H9 (cell line): ENCODE data around the gene IL33. TPM values are rescaled to one million over a fixed set of nuclear protein-coding genes. Genes with fewer than 3 reads are reported as not detected.

Source experiments
- DNase-seq: peaks from one replicate; pipeline ENCODE4 v3.0.0-alpha.2; 2017
- H2AFZ ChIP-seq: one replicate; pipeline ENCODE4 v1.6.1; 2013; ENCODE audit warnings: mild to moderate bottlenecking, low read length, control low read depth, moderate library complexity
- H2AK5ac ChIP-seq: 2 replicates; pipeline ENCODE4 v1.6.1; 2013; ENCODE audit warnings: low read length, control low read depth, mixed read lengths; ENCODE audit not compliant: insufficient read length
- H2BK120ac ChIP-seq: one replicate; pipeline ENCODE4 v1.6.1; 2013; ENCODE audit warnings: low read depth, mild to moderate bottlenecking, low read length, control low read depth, inconsistent platforms; ENCODE audit not compliant: poor library complexity, severe bottlenecking
- H2BK12ac ChIP-seq: 2 replicates; pipeline ENCODE4 v1.6.1; 2013; ENCODE audit warnings: low read length, control low read depth, mixed read lengths, low read depth; ENCODE audit not compliant: insufficient read length
- H2BK15ac ChIP-seq: 2 replicates; pipeline ENCODE4 v1.6.1; 2013; ENCODE audit warnings: low read depth, low read length, control low read depth
- H2BK20ac ChIP-seq: one replicate; pipeline ENCODE4 v1.6.1; 2013; ENCODE audit warnings: low read depth, mild to moderate bottlenecking, low read length, control low read depth, inconsistent platforms; ENCODE audit not compliant: poor library complexity, severe bottlenecking
- H2BK5ac ChIP-seq: 2 replicates; pipeline ENCODE4 v1.6.1; 2013; ENCODE audit warnings: low read length, control low read depth, mixed read lengths; ENCODE audit not compliant: insufficient read length
- H3K14ac ChIP-seq: 2 replicates; pipeline ENCODE4 v1.6.1; 2013; ENCODE audit warnings: low read length, control low read depth; ENCODE audit not compliant: insufficient read depth
- H3K18ac ChIP-seq: 2 replicates; pipeline ENCODE4 v1.6.1; 2013; ENCODE audit warnings: low read depth, mild to moderate bottlenecking, mixed read lengths, low read length, control low read depth; ENCODE audit not compliant: insufficient read length
- H3K23ac ChIP-seq: 2 replicates; pipeline ENCODE4 v1.6.1; 2013; ENCODE audit warnings: low read length, control low read depth, mixed read lengths, low read depth; ENCODE audit not compliant: insufficient read length
- H3K23me2 ChIP-seq: 2 replicates; pipeline ENCODE4 v1.6.1; 2013; ENCODE audit warnings: low read depth, mild to moderate bottlenecking, mixed read lengths, low read length, control low read depth; ENCODE audit not compliant: insufficient read length, poor library complexity, severe bottlenecking
- H3K27ac ChIP-seq: 2 replicates; pipeline ENCODE4 v1.5.1; 2013; ENCODE audit warnings: low read length, control low read depth, mixed read lengths, low read depth; ENCODE audit not compliant: insufficient read length
- H3K27me3 ChIP-seq: 2 replicates; pipeline ENCODE4 v1.6.1; 2013; ENCODE audit warnings: low read length, control low read depth, inconsistent platforms; ENCODE audit not compliant: insufficient read depth
- H3K4ac ChIP-seq: 2 replicates; pipeline ENCODE4 v1.6.1; 2013; ENCODE audit warnings: low read depth, mild to moderate bottlenecking, control low read depth, inconsistent platforms, low read length, moderate library complexity
- H3K4me1 ChIP-seq: 2 replicates; pipeline ENCODE4 v1.6.1; 2013; ENCODE audit warnings: low read length, control low read depth, inconsistent platforms; ENCODE audit not compliant: insufficient read depth
- H3K4me2 ChIP-seq: 2 replicates; pipeline ENCODE4 v1.6.1; 2013; ENCODE audit warnings: low read length, control low read depth, mixed read lengths; ENCODE audit not compliant: insufficient read length, insufficient read depth
- H3K56ac ChIP-seq: 2 replicates; pipeline ENCODE4 v1.6.1; 2013; ENCODE audit warnings: low read depth, mild to moderate bottlenecking, mixed read lengths, low read length, control low read depth; ENCODE audit not compliant: insufficient read length
- H3K79me1 ChIP-seq: 2 replicates; pipeline ENCODE4 v1.6.1; 2013; ENCODE audit warnings: low read depth, mild to moderate bottlenecking, moderate library complexity, low read length, control low read depth, inconsistent platforms; ENCODE audit not compliant: insufficient read depth, poor library complexity, severe bottlenecking
- H3K79me2 ChIP-seq: 2 replicates; pipeline ENCODE4 v1.6.1; 2013; ENCODE audit warnings: low read length, control low read depth, inconsistent platforms; ENCODE audit not compliant: insufficient read depth
- H3K9ac ChIP-seq: 2 replicates; pipeline ENCODE4 v1.6.1; 2013; ENCODE audit warnings: low read length, control low read depth, mixed read lengths; ENCODE audit not compliant: insufficient read length; ENCODE audit errors: extremely low read depth
- H3K9me3 ChIP-seq: one replicate; pipeline ENCODE4 v1.6.1; 2013; ENCODE audit warnings: low read depth, low read length, inconsistent platforms; ENCODE audit not compliant: control insufficient read depth
- H3T11ph ChIP-seq: one replicate; pipeline ENCODE4 v1.6.1; 2013; ENCODE audit warnings: mild to moderate bottlenecking, low read length, control low read depth, inconsistent platforms
- H4K20me1 ChIP-seq: one replicate; pipeline ENCODE4 v1.6.1; 2013; ENCODE audit not compliant: control insufficient read depth, insufficient read length, insufficient read depth
- H4K5ac ChIP-seq: 2 replicates; pipeline ENCODE4 v1.6.1; 2013; ENCODE audit warnings: low read depth, mild to moderate bottlenecking, mixed read lengths, low read length, control low read depth; ENCODE audit not compliant: insufficient read length
- H4K8ac ChIP-seq: replicated peaks from 2 replicates; pipeline ENCODE4 v1.6.1; 2013; ENCODE audit warnings: low read length, control low read depth, mixed read lengths, low read depth; ENCODE audit not compliant: insufficient read length
- H4K91ac ChIP-seq: 2 replicates; pipeline ENCODE4 v1.6.1; 2013; ENCODE audit warnings: low read depth, mild to moderate bottlenecking, moderate library complexity, mixed read lengths, low read length, control low read depth; ENCODE audit not compliant: insufficient read length
- H3K27ac Mint-ChIP-seq, 3 experiments: 2 replicates in 2 of 3; 3 replicates in 1 of 3; pipeline ENCODE4 v1.8.0; 2020 to 2021; ENCODE audit warnings: mixed read lengths in 3 of 3, mild to moderate bottlenecking in 1 of 3, moderate library complexity in 1 of 3
- H3K27me3 Mint-ChIP-seq: 2 replicates; pipeline ENCODE4 v1.8.0; 2021; ENCODE audit warnings: low read depth, mild to moderate bottlenecking, moderate library complexity, mixed read lengths
- H3K36me3 Mint-ChIP-seq, 3 experiments: 2 replicates in 2 of 3; 3 replicates in 1 of 3; pipeline ENCODE4 v1.8.0; 2020 to 2021; ENCODE audit warnings: low read depth in 3 of 3, mixed read lengths in 3 of 3; ENCODE audit not compliant: insufficient read depth in 1 of 3
- H3K4me1 Mint-ChIP-seq, 2 experiments: 2 replicates each; pipeline ENCODE4 v1.8.0; 2020; ENCODE audit warnings: mixed read lengths in 2 of 2
- H3K4me3 Mint-ChIP-seq, 2 experiments: 2 replicates in 1 of 2; 3 replicates in 1 of 2; pipeline ENCODE4 v1.8.0; 2020 to 2021; ENCODE audit warnings: mild to moderate bottlenecking in 2 of 2, mixed read lengths in 2 of 2, moderate library complexity in 1 of 2
- H3K9me3 Mint-ChIP-seq, 2 experiments: 2 replicates in 1 of 2; 3 replicates in 1 of 2; pipeline ENCODE4 v1.8.0; 2020; ENCODE audit warnings: mild to moderate bottlenecking in 2 of 2, mixed read lengths in 2 of 2, moderate library complexity in 1 of 2
- WGBS: extraction: QIAGEN DNeasy Blood & Tissue Kit; methylation state at CpG from one replicate; pipeline ENCODE4 v1.1.7; 2013; ENCODE audit warnings: missing lambda C conversion rate, low lambda C conversion rate, mixed read lengths; ENCODE audit not compliant: insufficient read length; ENCODE audit errors: extremely low coverage; 5-methylcytosine and 5-hydroxymethylcytosine counted together
- total RNA-seq: library from RNA; stranded (reverse); gene quantifications from 2 replicates; pipeline ENCODE4 v1.2.1, GENCODE V29; 2021
- TF ChIP-seq, protein P1 (sequence below): fragments of 200-600 bp; sonication (generic); conservative IDR thresholded peaks from 3 replicates; pipeline ENCODE4 v1.8.0; 2021; ENCODE audit warnings: antibody characterized with exemption, mild to moderate bottlenecking

Gene IL33
- total RNA-seq, 1 experiment from 2014 or later = not detected

DNA sequence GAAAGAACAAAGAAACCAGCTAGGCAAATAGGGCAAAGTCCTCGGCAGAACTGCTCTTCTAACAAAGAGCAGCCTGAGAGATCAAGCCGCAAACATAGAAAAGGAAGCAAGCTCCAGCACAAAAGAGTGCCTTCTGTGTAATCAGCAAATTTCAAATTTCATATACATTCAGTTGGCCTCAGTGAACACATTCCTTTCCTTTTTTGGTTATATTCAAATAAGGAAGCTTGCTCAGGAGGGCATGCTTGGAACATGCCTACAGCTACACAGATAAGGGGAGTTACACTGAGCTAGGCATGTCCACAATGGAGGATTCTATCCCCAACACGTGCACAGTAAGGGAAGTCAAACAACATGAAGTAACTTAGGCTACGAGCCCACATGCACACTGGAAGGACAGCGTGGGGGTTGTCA, 23.4 kb downstream of the IL33 start:
- Histone ChIP-seq H2AFZ (peak overlapping the region; percentile 32), H3K23ac (no peak overlapping the region)
- no peaks in the 10 kb centered on the region; the same call in 1 of the 2 replicates for H3K27me3 Mint-ChIP-seq

More for the DNA sequence above, 23.4 kb downstream of the IL33 start:
- Histone ChIP-seq H2BK20ac (no peak overlapping the region), H3K9ac (no peak overlapping the region), H2BK12ac (no peak overlapping the region), H2BK15ac (no peak overlapping the region), H3K79me1 (no peaks in the 10 kb centered on the region), H3K27me3 (no peaks in the 10 kb centered on the region), H3T11ph (no peak overlapping the region), H3K79me2 (no peaks in the 10 kb centered on the region), H3K4me1 (no peaks in the 10 kb centered on the region), H4K5ac (no peak overlapping the region), H3K14ac (no peak overlapping the region), H2AK5ac (no peak overlapping the region), H4K20me1 (no peaks in the 10 kb centered on the region), H3K23me2 (no peaks in the 10 kb centered on the region), H2BK5ac (no peak overlapping the region), H3K18ac (no peak overlapping the region), H3K56ac (no peak overlapping the region), H4K8ac (no peak overlapping the region), H3K4me2 (no peak overlapping the region), H3K27ac (no peak overlapping the region), H3K9me3 (no peaks in the 10 kb centered on the region), H4K91ac (no peak overlapping the region), H2BK120ac (no peak overlapping the region), H3K4ac (no peak overlapping the region)
- Mint-ChIP-seq H3K27ac (peak overlapping the region in 1 of 3 experiments; percentile 63; a peak in 1 of 7 replicates), H3K4me3 (no peak overlapping the region), H3K4me1 (peaks cover 4 to 10% of the 10 kb centered on the region in 2 experiments), H3K36me3 (peaks cover 0 to 5% (median 2%) of the 10 kb centered on the region in 3 experiments; a peak in 4 of 7 replicates), H3K9me3 (peaks cover 3 to 8% of the 10 kb centered on the region in 2 experiments; a peak in 4 of 5 replicates)
- no peak for DNase-seq
- TF ChIP-seq, protein P1, sequence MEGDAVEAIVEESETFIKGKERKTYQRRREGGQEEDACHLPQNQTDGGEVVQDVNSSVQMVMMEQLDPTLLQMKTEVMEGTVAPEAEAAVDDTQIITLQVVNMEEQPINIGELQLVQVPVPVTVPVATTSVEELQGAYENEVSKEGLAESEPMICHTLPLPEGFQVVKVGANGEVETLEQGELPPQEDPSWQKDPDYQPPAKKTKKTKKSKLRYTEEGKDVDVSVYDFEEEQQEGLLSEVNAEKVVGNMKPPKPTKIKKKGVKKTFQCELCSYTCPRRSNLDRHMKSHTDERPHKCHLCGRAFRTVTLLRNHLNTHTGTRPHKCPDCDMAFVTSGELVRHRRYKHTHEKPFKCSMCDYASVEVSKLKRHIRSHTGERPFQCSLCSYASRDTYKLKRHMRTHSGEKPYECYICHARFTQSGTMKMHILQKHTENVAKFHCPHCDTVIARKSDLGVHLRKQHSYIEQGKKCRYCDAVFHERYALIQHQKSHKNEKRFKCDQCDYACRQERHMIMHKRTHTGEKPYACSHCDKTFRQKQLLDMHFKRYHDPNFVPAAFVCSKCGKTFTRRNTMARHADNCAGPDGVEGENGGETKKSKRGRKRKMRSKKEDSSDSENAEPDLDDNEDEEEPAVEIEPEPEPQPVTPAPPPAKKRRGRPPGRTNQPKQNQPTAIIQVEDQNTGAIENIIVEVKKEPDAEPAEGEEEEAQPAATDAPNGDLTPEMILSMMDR = no peak
- no CpG with 5 or more reads among the region's 5 CpGs for WGBS
